ENCODE measurements around the gene SERPINC1. TPM values are rescaled to one million over a fixed set of nuclear protein-coding genes. Genes with fewer than 3 reads are reported as not detected.

Gene SERPINC1
- total RNA-seq, 1 donor from 2014 or later: not detected

DNA sequence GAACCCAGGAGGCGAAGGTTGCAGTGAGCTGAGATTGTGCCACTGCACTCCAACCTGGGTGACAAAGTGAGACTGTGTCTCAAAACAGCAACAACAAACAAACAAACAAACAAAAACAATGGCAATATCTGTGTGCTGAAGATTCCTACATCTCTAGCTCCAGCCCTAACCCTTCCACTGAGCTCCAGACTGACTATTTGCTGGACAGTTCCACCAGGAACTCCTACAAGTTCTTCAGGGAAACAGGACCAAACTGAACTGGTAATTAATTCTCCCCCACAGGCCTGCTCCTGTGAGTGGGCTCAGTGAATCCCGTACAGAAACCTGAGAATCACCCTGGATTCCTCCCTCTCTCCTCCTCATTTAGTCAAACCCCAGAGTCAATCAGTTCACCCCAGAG is 1.5 kb downstream of the SERPINC1 start:
- H3K36me3 ChIP-seq: no peaks in the 10 kb centered on the region
- no peaks in the 10 kb centered on the region for H3F3A ChIP-seq (ENCODE audit: low read depth)
- Mint-ChIP-seq H3K27me3 (ENCODE audit: insufficient read depth, low read depth) (no peaks in the 10 kb centered on the region), H3K4me1 (no peaks in the 10 kb centered on the region), H3K27ac (no peak overlapping the region), H3K9me3 (peaks cover 4% of the 10 kb centered on the region), H3K36me3 (no peaks in the 10 kb centered on the region), H3K4me3 (no peak overlapping the region)
- no peaks in the 10 kb centered on the region for H3K27me3 ChIP-seq
- no peak for DNase-seq (ENCODE audit: low spot score)
- no peak overlapping the region for H3K9ac ChIP-seq
- H2AFZ ChIP-seq (replicated peaks): no peak overlapping the region
- H3K4me3 ChIP-seq: no peak overlapping the region
- TF ChIP-seq EZH2phosphoT487 (IDR thresholded peaks at IDR 0.05) (no peak), EZH2 (IDR thresholded peaks at IDR 0.05) (no peak)
- TF ChIP-seq, protein P1, sequence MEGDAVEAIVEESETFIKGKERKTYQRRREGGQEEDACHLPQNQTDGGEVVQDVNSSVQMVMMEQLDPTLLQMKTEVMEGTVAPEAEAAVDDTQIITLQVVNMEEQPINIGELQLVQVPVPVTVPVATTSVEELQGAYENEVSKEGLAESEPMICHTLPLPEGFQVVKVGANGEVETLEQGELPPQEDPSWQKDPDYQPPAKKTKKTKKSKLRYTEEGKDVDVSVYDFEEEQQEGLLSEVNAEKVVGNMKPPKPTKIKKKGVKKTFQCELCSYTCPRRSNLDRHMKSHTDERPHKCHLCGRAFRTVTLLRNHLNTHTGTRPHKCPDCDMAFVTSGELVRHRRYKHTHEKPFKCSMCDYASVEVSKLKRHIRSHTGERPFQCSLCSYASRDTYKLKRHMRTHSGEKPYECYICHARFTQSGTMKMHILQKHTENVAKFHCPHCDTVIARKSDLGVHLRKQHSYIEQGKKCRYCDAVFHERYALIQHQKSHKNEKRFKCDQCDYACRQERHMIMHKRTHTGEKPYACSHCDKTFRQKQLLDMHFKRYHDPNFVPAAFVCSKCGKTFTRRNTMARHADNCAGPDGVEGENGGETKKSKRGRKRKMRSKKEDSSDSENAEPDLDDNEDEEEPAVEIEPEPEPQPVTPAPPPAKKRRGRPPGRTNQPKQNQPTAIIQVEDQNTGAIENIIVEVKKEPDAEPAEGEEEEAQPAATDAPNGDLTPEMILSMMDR (IDR thresholded peaks at IDR 0.05): no peak
- H4K20me1 ChIP-seq (ENCODE audit: low read depth): no peaks in the 10 kb centered on the region
- no peak overlapping the region for H3K4me2 ChIP-seq
- no peaks in the 10 kb centered on the region for H3K79me2 ChIP-seq (ENCODE audit: low read depth)
- H3K4me1 ChIP-seq: no peaks in the 10 kb centered on the region
- H3K27ac ChIP-seq: no peak overlapping the region
- H3K9me3 ChIP-seq (ENCODE audit: low read depth): no peaks in the 10 kb centered on the region

GRCh38 chr1:173914366-173914871 is 2.7 kb downstream of the SERPINC1 start:
- Histone ChIP-seq H3K4me3 (no peak overlapping the region), H3K27ac (no peak overlapping the region), H2AFZ (replicated peaks) (no peak overlapping the region), H3K9ac (no peak overlapping the region), H3K79me2 (ENCODE audit: low read depth) (no peaks in the 10 kb centered on the region), H3K36me3 (no peaks in the 10 kb centered on the region), H4K20me1 (ENCODE audit: low read depth) (no peaks in the 10 kb centered on the region), H3K9me3 (ENCODE audit: low read depth) (no peaks in the 10 kb centered on the region), H3F3A (ENCODE audit: low read depth) (no peaks in the 10 kb centered on the region), H3K27me3 (no peaks in the 10 kb centered on the region), H3K4me1 (no peaks in the 10 kb centered on the region), H3K4me2 (no peak overlapping the region)
- Mint-ChIP-seq H3K36me3 (no peaks in the 10 kb centered on the region), H3K4me1 (no peaks in the 10 kb centered on the region), H3K4me3 (no peak overlapping the region), H3K9me3 (peaks cover 4% of the 10 kb centered on the region), H3K27me3 (ENCODE audit: insufficient read depth, low read depth) (no peaks in the 10 kb centered on the region), H3K27ac (no peak overlapping the region)
- peak; percentile 34 for DNase-seq (ENCODE audit: low spot score)
- TF ChIP-seq, protein P1 (IDR thresholded peaks at IDR 0.05): peak; percentile 74
- TF ChIP-seq EZH2 (IDR thresholded peaks at IDR 0.05): no peak
- no peak for TF ChIP-seq EZH2phosphoT487 (IDR thresholded peaks at IDR 0.05)

- Mint-ChIP-seq H3K27me3 (ENCODE audit: insufficient read depth, low read depth) (no peaks in the 10 kb centered on the region), H3K4me1 (no peaks in the 10 kb centered on the region), H3K36me3 (no peaks in the 10 kb centered on the region), H3K27ac (no peak overlapping the region), H3K9me3 (peaks cover 2% of the 10 kb centered on the region), H3K4me3 (no peak overlapping the region)
- no peak overlapping the region for H3K9ac ChIP-seq
- DNase-seq (ENCODE audit: low spot score): no peak
- no peaks in the 10 kb centered on the region for H3K4me1 ChIP-seq
- no peaks in the 10 kb centered on the region for H3K27me3 ChIP-seq
- H3K79me2 ChIP-seq (ENCODE audit: low read depth): no peaks in the 10 kb centered on the region
- no peaks in the 10 kb centered on the region for H3F3A ChIP-seq (ENCODE audit: low read depth)
- H2AFZ ChIP-seq (replicated peaks): no peak overlapping the region
- H4K20me1 ChIP-seq (ENCODE audit: low read depth): no peaks in the 10 kb centered on the region
- no peak overlapping the region for H3K27ac ChIP-seq
- no peak overlapping the region for H3K4me2 ChIP-seq
- H3K4me3 ChIP-seq: no peak overlapping the region
- no peaks in the 10 kb centered on the region for H3K36me3 ChIP-seq
- H3K9me3 ChIP-seq (ENCODE audit: low read depth): no peaks in the 10 kb centered on the region
- no peak for TF ChIP-seq EZH2phosphoT487 (IDR thresholded peaks at IDR 0.05)
- TF ChIP-seq, protein P1 (IDR thresholded peaks at IDR 0.05): no peak
Measured at GRCh38 chr1:173913111-173913510, 4.0 kb downstream of the SERPINC1 start.
